ENCODE results near the gene SPSB3.

The SPSB3 gene

GRCh38 chr16:1782408-1783264 lies at the start of gene SPSB3, which contains the start of gene NUBP2:
SPSB3 (minus strand) TSS chr16:1782571; CDS start chr16:1781483, 1,088 bp downstream.
NUBP2 (plus strand) TSS chr16:1782960; CDS start chr16:1783021, 61 bp downstream.
- peak; percentile 99 for DNase-seq

- DNase-seq = no peak
Measured at GRCh38 chr16:1831186-1832075, 49.1 kb upstream of the SPSB3 start.

- no peak for DNase-seq
Measured at GRCh38 chr16:1830213-1830612, 47.8 kb upstream of the SPSB3 start.

- DNase-seq = no peak
Measured at GRCh38 chr16:1828645-1829410, 46.5 kb upstream of the SPSB3 start.

- peak; percentile 80 for DNase-seq
Measured at GRCh38 chr16:1826691-1827573, 44.6 kb upstream of the SPSB3 start, which contains the start of the genes FAHD1 and HAGH. FAHD1 (plus strand) TSS chr16:1827206; CDS start chr16:1827239, 33 bp downstream. HAGH (minus strand) TSS chr16:1826825; CDS start chr16:1826787, 38 bp downstream.

- no peak for DNase-seq
Measured at GRCh38 chr16:1825864-1826690, 43.7 kb upstream of the SPSB3 start.

- no peak for DNase-seq
Measured at GRCh38 chr16:1825381-1825863, 43.1 kb upstream of the SPSB3 start.

- no peak for DNase-seq
Measured at GRCh38 chr16:1823821-1824220, 41.5 kb upstream of the SPSB3 start.

GRCh38 chr16:1822801-1823200 lies 40.4 kb upstream of the SPSB3 start:
- DNase-seq = no peak

- no peak for DNase-seq
Measured at GRCh38 chr16:1821861-1822611, 39.7 kb upstream of the SPSB3 start.

GRCh38 chr16:1820946-1821290 lies 38.5 kb upstream of the SPSB3 start:
- DNase-seq = no peak

GRCh38 chr16:1820096-1820945 lies 38.0 kb upstream of the SPSB3 start:
- DNase-seq = no peak

- DNase-seq = no peak
Measured at GRCh38 chr16:1819611-1820010, 37.2 kb upstream of the SPSB3 start.

GRCh38 chr16:1818873-1819525 lies 36.6 kb upstream of the SPSB3 start:
- DNase-seq = no peak

GRCh38 chr16:1818204-1818872 lies 36.0 kb upstream of the SPSB3 start:
- DNase-seq = no peak

- DNase-seq = no peak
Measured at GRCh38 chr16:1817716-1818115, 35.3 kb upstream of the SPSB3 start.

GRCh38 chr16:1817276-1817589 lies 34.9 kb upstream of the SPSB3 start:
- DNase-seq = no peak
